GM23338 (cell line): ENCODE results near the gene ZNF469. TPM values are rescaled to one million over a fixed set of nuclear protein-coding genes. Genes with fewer than 3 reads are reported as not detected.

Source experiments
- ATAC-seq: fragments of 200-7000 bp; cut with Tn5 transposase; 3 replicates; pipeline ENCODE4 v1.9.1; 2020
- DNase-seq: peaks from one replicate; pipeline ENCODE4 v3.0.0-alpha.2; 2015; ENCODE audit warnings: low spot score
- H2AFZ ChIP-seq: fragments of 200-600 bp; sonication (generic); 2 replicates; pipeline ENCODE4 v1.8.0; 2016; ENCODE audit warnings: antibody characterized with exemption, mild to moderate bottlenecking, moderate library complexity
- H3F3A ChIP-seq: fragments of 200-600 bp; sonication (generic); replicated peaks from 2 replicates; pipeline ENCODE4 v1.8.0; 2017; ENCODE audit warnings: antibody characterized with exemption, mixed run types, low read depth
- H3K27ac ChIP-seq: fragments of 200-600 bp; sonication (generic); 2 replicates; pipeline ENCODE4 v1.6.1; 2016; ENCODE audit warnings: low read depth
- H3K27me3 ChIP-seq: fragments of 200-600 bp; sonication (generic); 2 replicates; pipeline ENCODE4 v1.8.0; 2016; ENCODE audit warnings: mild to moderate bottlenecking, mixed run types, moderate library complexity; ENCODE audit not compliant: insufficient read depth
- H3K36me3 ChIP-seq: fragments of 200-600 bp; sonication (generic); 2 replicates; pipeline ENCODE4 v1.8.0; 2016; ENCODE audit warnings: mild to moderate bottlenecking; ENCODE audit not compliant: insufficient read depth
- H3K4me1 ChIP-seq: fragments of 200-600 bp; sonication (generic); 2 replicates; pipeline ENCODE4 v1.8.0; 2016; ENCODE audit warnings: mild to moderate bottlenecking, moderate library complexity; ENCODE audit not compliant: insufficient read depth
- H3K4me2 ChIP-seq: fragments of 200-600 bp; sonication (generic); 2 replicates; pipeline ENCODE4 v1.7.1; 2017; ENCODE audit warnings: mixed run types
- H3K4me3 ChIP-seq: fragments of 200-600 bp; sonication (generic); 2 replicates; pipeline ENCODE4 v1.6.1; 2016; ENCODE audit warnings: mixed run types
- H3K79me2 ChIP-seq: fragments of 200-600 bp; sonication (generic); replicated peaks from 2 replicates; pipeline ENCODE4 v1.8.0; 2017; ENCODE audit warnings: mild to moderate bottlenecking; ENCODE audit not compliant: insufficient read depth
- H3K9me2 ChIP-seq: fragments of 200-600 bp; sonication (generic); 2 replicates; pipeline ENCODE4 v1.8.0; 2017; ENCODE audit not compliant: insufficient read depth
- H4K20me1 ChIP-seq: fragments of 200-600 bp; sonication (generic); replicated peaks from 2 replicates; pipeline ENCODE4 v1.8.0; 2017; ENCODE audit warnings: mild to moderate bottlenecking; ENCODE audit not compliant: insufficient read depth
- H3K27ac Mint-ChIP-seq: 2 replicates; pipeline ENCODE4 v1.8.0; 2020; ENCODE audit warnings: inconsistent platforms, mild to moderate bottlenecking, moderate library complexity, mixed read lengths
- H3K27me3 Mint-ChIP-seq: 3 replicates; pipeline ENCODE4 v1.8.0; 2022; ENCODE audit warnings: low read depth, mild to moderate bottlenecking, moderate library complexity, mixed read lengths, inconsistent platforms; ENCODE audit not compliant: insufficient read depth, poor library complexity
- H3K36me3 Mint-ChIP-seq: 3 replicates; pipeline ENCODE4 v1.8.0; 2021; ENCODE audit warnings: low read depth, mild to moderate bottlenecking, inconsistent platforms, moderate library complexity, mixed read lengths
- H3K4me1 Mint-ChIP-seq: 3 replicates; pipeline ENCODE4 v1.8.0; 2020; ENCODE audit warnings: mild to moderate bottlenecking, inconsistent platforms, mixed read lengths
- H3K4me3 Mint-ChIP-seq: 3 replicates; pipeline ENCODE4 v1.8.0; 2021; ENCODE audit warnings: moderate library complexity, mild to moderate bottlenecking, inconsistent platforms, mixed read lengths
- H3K9me3 Mint-ChIP-seq: 3 replicates; pipeline ENCODE4 v1.8.0; 2020; ENCODE audit warnings: moderate library complexity, mild to moderate bottlenecking, inconsistent platforms, mixed read lengths
- CREB1 ChIP-seq: fragments of 250-450 bp; sonication (Bioruptor Pico); IDR thresholded peaks from 2 replicates; pipeline ENCODE4 v1.5.0; 2020; ENCODE audit warnings: low read depth, mild to moderate bottlenecking, moderate library complexity
- EZH2 ChIP-seq: fragments of 200-600 bp; sonication (generic); IDR thresholded peaks from one replicate; pipeline ENCODE4 v1.8.0; 2017; ENCODE audit warnings: antibody characterized with exemption, mild to moderate bottlenecking, low read depth; ENCODE audit not compliant: unreplicated experiment
- EZH2phosphoT487 ChIP-seq: fragments of 200-600 bp; sonication (generic); IDR thresholded peaks from one replicate; pipeline ENCODE4 v1.8.1; 2018; ENCODE audit warnings: antibody characterized with exemption; ENCODE audit not compliant: unreplicated experiment
- JUNB ChIP-seq: IDR thresholded peaks from one replicate; pipeline ENCODE4 v1.6.1; 2016; ENCODE audit warnings: antibody characterized with exemption; ENCODE audit not compliant: unreplicated experiment
- NANOG ChIP-seq: IDR thresholded peaks from 2 replicates; pipeline ENCODE4 v1.6.1; 2016; ENCODE audit warnings: antibody characterized with exemption, borderline replicate concordance
- POLR2AphosphoS5 ChIP-seq: IDR thresholded peaks from 2 replicates; pipeline ENCODE4 v1.6.1; 2016; ENCODE audit warnings: antibody characterized with exemption, low read depth
- STAT1 ChIP-seq: IDR thresholded peaks from one replicate; pipeline ENCODE4 v1.6.1; 2016; ENCODE audit warnings: antibody characterized with exemption; ENCODE audit not compliant: unreplicated experiment
- ZNF114 ChIP-seq: fragments of 250-450 bp; sonication (Bioruptor Pico); IDR thresholded peaks from 2 replicates; pipeline ENCODE4 v1.5.0; 2020; ENCODE audit warnings: mild to moderate bottlenecking, moderate library complexity
- ZNF331 ChIP-seq: fragments of 250-450 bp; sonication (Bioruptor Pico); IDR thresholded peaks from 2 replicates; pipeline ENCODE4 v1.5.0; 2020; ENCODE audit warnings: low read depth, mild to moderate bottlenecking, moderate library complexity
- polyA plus RNA-seq: library from polyadenylated mRNA; unstranded; fragments of >200 nt; fragmentation: Nextera tagmentation; extraction: Ambion mirVana; gene quantifications from 2 replicates; pipeline ENCODE4 v1.2.1, GENCODE V29; 2016
- total RNA-seq: library from RNA; depleted of rRNA; stranded (reverse); fragments of >200 nt; shearing (Covaris generic); gene quantifications from 2 replicates; pipeline ENCODE4 v1.2.3, GENCODE V29; 2014
- TF ChIP-seq, protein P1 (sequence below): fragments of 250-450 bp; sonication (Bioruptor Pico); IDR thresholded peaks from 2 replicates; pipeline ENCODE4 v1.5.0; 2020; ENCODE audit warnings: mild to moderate bottlenecking, moderate library complexity
- TF ChIP-seq, protein P2 (sequence below): IDR thresholded peaks from one replicate; pipeline ENCODE4 v1.6.1; 2018; ENCODE audit warnings: antibody characterized with exemption; ENCODE audit not compliant: unreplicated experiment
- TF ChIP-seq, protein P3 (sequence below): IDR thresholded peaks from 2 replicates; pipeline ENCODE4 v1.6.1; 2016; ENCODE audit warnings: antibody characterized with exemption
- TF ChIP-seq, protein P4 (sequence below), 2 experiments: fragments of 200-600 bp in 1 of 2; sonication (generic) in 1 of 2; conservative IDR thresholded peaks; 2 replicates each; pipeline versions ENCODE4 v1.5.1 to v1.6.1; 2016 to 2017; ENCODE audit warnings: antibody characterized with exemption in 2 of 2, low read depth in 2 of 2, mild to moderate bottlenecking in 2 of 2, moderate library complexity in 1 of 2

The ZNF469 gene
- total and polyA plus RNA-seq, 2 experiments from 2014 or later = 0.23 to 1.9 TPM

DNA sequence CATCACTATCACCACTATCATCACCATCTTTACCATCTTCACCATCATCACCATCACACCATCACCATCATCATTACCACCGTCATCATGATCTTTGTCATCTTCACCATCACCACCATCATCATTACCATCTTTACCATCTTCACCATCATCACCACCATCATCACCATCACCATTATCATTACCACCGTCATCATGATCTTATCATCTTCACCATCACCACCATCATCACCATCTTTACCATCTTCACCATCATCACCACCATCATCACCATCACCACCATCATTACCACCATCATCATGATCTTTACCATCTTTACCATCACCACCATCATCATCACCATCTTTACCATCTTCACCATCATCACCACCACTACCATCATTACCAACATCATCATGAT is 10.2 kb upstream of the ZNF469 start:
- Histone ChIP-seq H3K79me2 (no peaks in the 10 kb centered on the region), H3K27me3 (no peaks in the 10 kb centered on the region), H2AFZ (no peak overlapping the region), H3F3A (no peaks in the 10 kb centered on the region), H3K27ac (no peak overlapping the region), H3K4me1 (no peaks in the 10 kb centered on the region), H3K4me3 (no peak overlapping the region), H3K4me2 (no peak overlapping the region), H4K20me1 (no peaks in the 10 kb centered on the region), H3K36me3 (no peaks in the 10 kb centered on the region), H3K9me2 (peaks cover 8% of the 10 kb centered on the region; the same call in 1 of the 2 replicates)
- no peak for ATAC-seq
- H3K27me3 Mint-ChIP-seq = no peaks in the 10 kb centered on the region
- H3K27ac Mint-ChIP-seq = no peak overlapping the region
- no peaks in the 10 kb centered on the region; the same call in 2 of the 3 replicates for H3K4me1 Mint-ChIP-seq
- H3K36me3 Mint-ChIP-seq = no peaks in the 10 kb centered on the region
- DNase-seq = no peak
- H3K4me3 Mint-ChIP-seq = no peak overlapping the region
- no peak for TF ChIP-seq CREB1 (CRISPR knock-in tag)
- no peak for TF ChIP-seq EZH2phosphoT487
- TF ChIP-seq, protein P1, sequence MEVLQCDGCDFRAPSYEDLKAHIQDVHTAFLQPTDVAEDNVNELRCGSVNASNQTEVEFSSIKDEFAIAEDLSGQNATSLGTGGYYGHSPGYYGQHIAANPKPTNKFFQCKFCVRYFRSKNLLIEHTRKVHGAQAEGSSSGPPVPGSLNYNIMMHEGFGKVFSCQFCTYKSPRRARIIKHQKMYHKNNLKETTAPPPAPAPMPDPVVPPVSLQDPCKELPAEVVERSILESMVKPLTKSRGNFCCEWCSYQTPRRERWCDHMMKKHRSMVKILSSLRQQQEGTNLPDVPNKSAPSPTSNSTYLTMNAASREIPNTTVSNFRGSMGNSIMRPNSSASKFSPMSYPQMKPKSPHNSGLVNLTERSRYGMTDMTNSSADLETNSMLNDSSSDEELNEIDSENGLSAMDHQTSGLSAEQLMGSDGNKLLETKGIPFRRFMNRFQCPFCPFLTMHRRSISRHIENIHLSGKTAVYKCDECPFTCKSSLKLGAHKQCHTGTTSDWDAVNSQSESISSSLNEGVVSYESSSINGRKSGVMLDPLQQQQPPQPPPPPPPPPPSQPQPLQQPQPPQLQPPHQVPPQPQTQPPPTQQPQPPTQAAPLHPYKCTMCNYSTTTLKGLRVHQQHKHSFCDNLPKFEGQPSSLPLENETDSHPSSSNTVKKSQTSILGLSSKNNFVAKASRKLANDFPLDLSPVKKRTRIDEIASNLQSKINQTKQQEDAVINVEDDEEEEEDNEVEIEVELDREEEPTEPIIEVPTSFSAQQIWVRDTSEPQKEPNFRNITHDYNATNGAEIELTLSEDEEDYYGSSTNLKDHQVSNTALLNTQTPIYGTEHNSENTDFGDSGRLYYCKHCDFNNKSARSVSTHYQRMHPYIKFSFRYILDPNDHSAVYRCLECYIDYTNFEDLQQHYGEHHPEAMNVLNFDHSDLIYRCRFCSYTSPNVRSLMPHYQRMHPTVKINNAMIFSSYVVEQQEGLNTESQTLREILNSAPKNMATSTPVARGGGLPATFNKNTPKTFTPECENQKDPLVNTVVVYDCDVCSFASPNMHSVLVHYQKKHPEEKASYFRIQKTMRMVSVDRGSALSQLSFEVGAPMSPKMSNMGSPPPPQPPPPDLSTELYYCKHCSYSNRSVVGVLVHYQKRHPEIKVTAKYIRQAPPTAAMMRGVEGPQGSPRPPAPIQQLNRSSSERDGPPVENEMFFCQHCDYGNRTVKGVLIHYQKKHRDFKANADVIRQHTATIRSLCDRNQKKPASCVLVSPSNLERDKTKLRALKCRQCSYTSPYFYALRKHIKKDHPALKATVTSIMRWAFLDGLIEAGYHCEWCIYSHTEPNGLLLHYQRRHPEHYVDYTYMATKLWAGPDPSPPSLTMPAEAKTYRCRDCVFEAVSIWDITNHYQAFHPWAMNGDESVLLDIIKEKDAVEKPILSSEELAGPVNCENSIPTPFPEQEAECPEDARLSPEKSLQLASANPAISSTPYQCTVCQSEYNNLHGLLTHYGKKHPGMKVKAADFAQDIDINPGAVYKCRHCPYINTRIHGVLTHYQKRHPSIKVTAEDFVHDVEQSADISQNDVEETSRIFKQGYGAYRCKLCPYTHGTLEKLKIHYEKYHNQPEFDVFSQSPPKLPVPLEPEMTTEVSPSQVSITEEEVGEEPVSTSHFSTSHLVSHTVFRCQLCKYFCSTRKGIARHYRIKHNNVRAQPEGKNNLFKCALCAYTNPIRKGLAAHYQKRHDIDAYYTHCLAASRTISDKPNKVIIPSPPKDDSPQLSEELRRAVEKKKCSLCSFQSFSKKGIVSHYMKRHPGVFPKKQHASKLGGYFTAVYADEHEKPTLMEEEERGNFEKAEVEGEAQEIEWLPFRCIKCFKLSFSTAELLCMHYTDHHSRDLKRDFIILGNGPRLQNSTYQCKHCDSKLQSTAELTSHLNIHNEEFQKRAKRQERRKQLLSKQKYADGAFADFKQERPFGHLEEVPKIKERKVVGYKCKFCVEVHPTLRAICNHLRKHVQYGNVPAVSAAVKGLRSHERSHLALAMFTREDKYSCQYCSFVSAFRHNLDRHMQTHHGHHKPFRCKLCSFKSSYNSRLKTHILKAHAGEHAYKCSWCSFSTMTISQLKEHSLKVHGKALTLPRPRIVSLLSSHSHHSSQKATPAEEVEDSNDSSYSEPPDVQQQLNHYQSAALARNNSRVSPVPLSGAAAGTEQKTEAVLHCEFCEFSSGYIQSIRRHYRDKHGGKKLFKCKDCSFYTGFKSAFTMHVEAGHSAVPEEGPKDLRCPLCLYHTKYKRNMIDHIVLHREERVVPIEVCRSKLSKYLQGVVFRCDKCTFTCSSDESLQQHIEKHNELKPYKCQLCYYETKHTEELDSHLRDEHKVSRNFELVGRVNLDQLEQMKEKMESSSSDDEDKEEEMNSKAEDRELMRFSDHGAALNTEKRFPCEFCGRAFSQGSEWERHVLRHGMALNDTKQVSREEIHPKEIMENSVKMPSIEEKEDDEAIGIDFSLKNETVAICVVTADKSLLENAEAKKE (CRISPR knock-in tag) = no peak
- no peak for TF ChIP-seq ZNF114 (CRISPR knock-in tag)
- TF ChIP-seq JUNB = no peak
- no peak for TF ChIP-seq NANOG
- TF ChIP-seq, protein P2, sequence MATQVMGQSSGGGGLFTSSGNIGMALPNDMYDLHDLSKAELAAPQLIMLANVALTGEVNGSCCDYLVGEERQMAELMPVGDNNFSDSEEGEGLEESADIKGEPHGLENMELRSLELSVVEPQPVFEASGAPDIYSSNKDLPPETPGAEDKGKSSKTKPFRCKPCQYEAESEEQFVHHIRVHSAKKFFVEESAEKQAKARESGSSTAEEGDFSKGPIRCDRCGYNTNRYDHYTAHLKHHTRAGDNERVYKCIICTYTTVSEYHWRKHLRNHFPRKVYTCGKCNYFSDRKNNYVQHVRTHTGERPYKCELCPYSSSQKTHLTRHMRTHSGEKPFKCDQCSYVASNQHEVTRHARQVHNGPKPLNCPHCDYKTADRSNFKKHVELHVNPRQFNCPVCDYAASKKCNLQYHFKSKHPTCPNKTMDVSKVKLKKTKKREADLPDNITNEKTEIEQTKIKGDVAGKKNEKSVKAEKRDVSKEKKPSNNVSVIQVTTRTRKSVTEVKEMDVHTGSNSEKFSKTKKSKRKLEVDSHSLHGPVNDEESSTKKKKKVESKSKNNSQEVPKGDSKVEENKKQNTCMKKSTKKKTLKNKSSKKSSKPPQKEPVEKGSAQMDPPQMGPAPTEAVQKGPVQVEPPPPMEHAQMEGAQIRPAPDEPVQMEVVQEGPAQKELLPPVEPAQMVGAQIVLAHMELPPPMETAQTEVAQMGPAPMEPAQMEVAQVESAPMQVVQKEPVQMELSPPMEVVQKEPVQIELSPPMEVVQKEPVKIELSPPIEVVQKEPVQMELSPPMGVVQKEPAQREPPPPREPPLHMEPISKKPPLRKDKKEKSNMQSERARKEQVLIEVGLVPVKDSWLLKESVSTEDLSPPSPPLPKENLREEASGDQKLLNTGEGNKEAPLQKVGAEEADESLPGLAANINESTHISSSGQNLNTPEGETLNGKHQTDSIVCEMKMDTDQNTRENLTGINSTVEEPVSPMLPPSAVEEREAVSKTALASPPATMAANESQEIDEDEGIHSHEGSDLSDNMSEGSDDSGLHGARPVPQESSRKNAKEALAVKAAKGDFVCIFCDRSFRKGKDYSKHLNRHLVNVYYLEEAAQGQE = no peak
- TF ChIP-seq EZH2 = no peak
- TF ChIP-seq STAT1 = no peak
- TF ChIP-seq, protein P3, sequence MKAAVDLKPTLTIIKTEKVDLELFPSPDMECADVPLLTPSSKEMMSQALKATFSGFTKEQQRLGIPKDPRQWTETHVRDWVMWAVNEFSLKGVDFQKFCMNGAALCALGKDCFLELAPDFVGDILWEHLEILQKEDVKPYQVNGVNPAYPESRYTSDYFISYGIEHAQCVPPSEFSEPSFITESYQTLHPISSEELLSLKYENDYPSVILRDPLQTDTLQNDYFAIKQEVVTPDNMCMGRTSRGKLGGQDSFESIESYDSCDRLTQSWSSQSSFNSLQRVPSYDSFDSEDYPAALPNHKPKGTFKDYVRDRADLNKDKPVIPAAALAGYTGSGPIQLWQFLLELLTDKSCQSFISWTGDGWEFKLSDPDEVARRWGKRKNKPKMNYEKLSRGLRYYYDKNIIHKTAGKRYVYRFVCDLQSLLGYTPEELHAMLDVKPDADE = no peak
- no peak for TF ChIP-seq ZNF331 (CRISPR knock-in tag)
- TF ChIP-seq, protein P4, sequence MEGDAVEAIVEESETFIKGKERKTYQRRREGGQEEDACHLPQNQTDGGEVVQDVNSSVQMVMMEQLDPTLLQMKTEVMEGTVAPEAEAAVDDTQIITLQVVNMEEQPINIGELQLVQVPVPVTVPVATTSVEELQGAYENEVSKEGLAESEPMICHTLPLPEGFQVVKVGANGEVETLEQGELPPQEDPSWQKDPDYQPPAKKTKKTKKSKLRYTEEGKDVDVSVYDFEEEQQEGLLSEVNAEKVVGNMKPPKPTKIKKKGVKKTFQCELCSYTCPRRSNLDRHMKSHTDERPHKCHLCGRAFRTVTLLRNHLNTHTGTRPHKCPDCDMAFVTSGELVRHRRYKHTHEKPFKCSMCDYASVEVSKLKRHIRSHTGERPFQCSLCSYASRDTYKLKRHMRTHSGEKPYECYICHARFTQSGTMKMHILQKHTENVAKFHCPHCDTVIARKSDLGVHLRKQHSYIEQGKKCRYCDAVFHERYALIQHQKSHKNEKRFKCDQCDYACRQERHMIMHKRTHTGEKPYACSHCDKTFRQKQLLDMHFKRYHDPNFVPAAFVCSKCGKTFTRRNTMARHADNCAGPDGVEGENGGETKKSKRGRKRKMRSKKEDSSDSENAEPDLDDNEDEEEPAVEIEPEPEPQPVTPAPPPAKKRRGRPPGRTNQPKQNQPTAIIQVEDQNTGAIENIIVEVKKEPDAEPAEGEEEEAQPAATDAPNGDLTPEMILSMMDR (conservative IDR thresholded peaks at IDR 0.05; ENCODE audit: low read depth in 2 of 2) = no peak
- TF ChIP-seq POLR2AphosphoS5 = no peak
- H3K9me3 Mint-ChIP-seq = peaks cover 2% of the 10 kb centered on the region; the same call in 2 of the 3 replicates
